Gastroesophageal sphincter (tissue), 3 donors: ENCODE data around the gene NLRX1.
A peak's percentile ranks its signal among the peaks of the same experiment; 100 is the strongest.

Experiments used
- CTCF ChIP-seq, 4 experiments: fragments of 200-600 bp in 2 of 4; fragments of 450-650 bp in 2 of 4; sonication (generic) in 1 of 4; IDR thresholded peaks; one replicate each; pipeline ENCODE4 v1.5.1; 2017 to 2019; ENCODE audit warnings: antibody characterized with exemption in 4 of 4, mild to moderate bottlenecking in 2 of 4, moderate library complexity in 2 of 4
- POLR2A ChIP-seq, 2 donors: fragments of 450-650 bp; IDR thresholded peaks; one replicate each; pipeline ENCODE4 v1.6.1; 2017; ENCODE audit warnings: antibody characterized with exemption in 2 of 2, mild to moderate bottlenecking in 2 of 2, moderate library complexity in 1 of 2

GRCh38 chr11:119169282-119169719, 776 bp downstream of the NLRX1 start:
- TF ChIP-seq CTCF (IDR thresholded peaks at IDR 0.05) = no peak
- peak in 1 of 2 donors; percentile 21 for TF ChIP-seq POLR2A (IDR thresholded peaks at IDR 0.05)
